ENCODE results near the gene LKAAEAR1. TPM values are rescaled to one million over a fixed set of nuclear protein-coding genes. Genes with fewer than 3 reads are reported as not detected.

LKAAEAR1 gene
- total RNA-seq, 1 donor from 2014 or later: 2.9 TPM

- no peak for FAIRE-seq
- no peak for DNase-seq (ENCODE audit: low spot score in 2 of 2)
Measured at GRCh38 chr20:64069614-64070243, 14.5 kb downstream of the LKAAEAR1 start.

GRCh38 chr20:64069209-64069613, 15.0 kb downstream of the LKAAEAR1 start:
- no peak for DNase-seq (ENCODE audit: low spot score in 2 of 2)
- FAIRE-seq: no peak

GRCh38 chr20:64068386-64069208, 15.6 kb downstream of the LKAAEAR1 start:
- FAIRE-seq (no peak), DNase-seq (ENCODE audit: low spot score in 2 of 2) (no peak)

- FAIRE-seq (no peak), DNase-seq (ENCODE audit: low spot score in 2 of 2) (no peak)
Measured at GRCh38 chr20:64067733-64068307, 16.4 kb downstream of the LKAAEAR1 start.

GRCh38 chr20:64067005-64067632, 17.1 kb downstream of the LKAAEAR1 start:
- FAIRE-seq: no peak
- no peak for DNase-seq (ENCODE audit: low spot score in 2 of 2)

- FAIRE-seq (no peak), DNase-seq (ENCODE audit: low spot score in 2 of 2) (no peak)
Measured at GRCh38 chr20:64065974-64066343, 18.2 kb downstream of the LKAAEAR1 start.

GRCh38 chr20:64065062-64065973, 18.9 kb downstream of the LKAAEAR1 start:
- no peak for DNase-seq (ENCODE audit: low spot score in 2 of 2)
- no peak for FAIRE-seq

- no peak for FAIRE-seq
- DNase-seq (ENCODE audit: low spot score in 2 of 2): no peak
Measured at GRCh38 chr20:64064145-64064698, 20.0 kb downstream of the LKAAEAR1 start.

GRCh38 chr20:64063389-64064144, 20.6 kb downstream of the LKAAEAR1 start:
- DNase-seq (ENCODE audit: low spot score in 2 of 2) (no peak), FAIRE-seq (no peak)

- peak; percentile 100 for DNase-seq (ENCODE audit: low spot score in 2 of 2)
- no peak for FAIRE-seq
Measured at GRCh38 chr20:64062596-64063388, 21.4 kb downstream of the LKAAEAR1 start, which contains the start of gene TCEA2. TCEA2 (plus strand) TSS chr20:64063198; CDS start chr20:64063313, 115 bp downstream.

- DNase-seq (ENCODE audit: low spot score in 2 of 2) (no peak), FAIRE-seq (no peak)
Measured at GRCh38 chr20:64062276-64062595, 22.0 kb downstream of the LKAAEAR1 start.

- FAIRE-seq (no peak), DNase-seq (ENCODE audit: low spot score in 2 of 2) (no peak)
Measured at GRCh38 chr20:64058536-64058935, 25.7 kb downstream of the LKAAEAR1 start.

GRCh38 chr20:64057628-64058498, 26.3 kb downstream of the LKAAEAR1 start:
- DNase-seq (ENCODE audit: low spot score in 2 of 2) (peak in 1 of 2 donors; percentile 81), FAIRE-seq (no peak)

GRCh38 chr20:64056889-64057627, 27.1 kb downstream of the LKAAEAR1 start:
- FAIRE-seq (no peak), DNase-seq (ENCODE audit: low spot score in 2 of 2) (no peak)

- DNase-seq (ENCODE audit: low spot score in 2 of 2) (no peak), FAIRE-seq (no peak)
Measured at GRCh38 chr20:64056639-64056888, 27.6 kb downstream of the LKAAEAR1 start.

GRCh38 chr20:64055893-64056638, 28.1 kb downstream of the LKAAEAR1 start:
- DNase-seq (ENCODE audit: low spot score in 2 of 2) (no peak), FAIRE-seq (no peak)

All from frontal cortex (tissue), 4 donors.